Glutamatergic neuron (in vitro differentiated cells): ENCODE results near the gene C1QTNF5. TPM values are rescaled to one million over a fixed set of nuclear protein-coding genes. Genes with fewer than 3 reads are reported as not detected.
A peak's percentile ranks its signal among the peaks of the same experiment; 100 is the strongest.

ENCODE experiments used
- DNase-seq: peaks from one replicate; pipeline ENCODE4 v3.0.0; 2022
- H3K27ac Mint-ChIP-seq: one replicate; pipeline ENCODE4 v1.8.0; 2020; ENCODE audit warnings: mild to moderate bottlenecking, mixed read lengths, inconsistent platforms; ENCODE audit not compliant: unreplicated experiment
- H3K27me3 Mint-ChIP-seq: one replicate; pipeline ENCODE4 v1.8.0; 2020; ENCODE audit warnings: mild to moderate bottlenecking, moderate library complexity, mixed read lengths, inconsistent platforms; ENCODE audit not compliant: unreplicated experiment
- H3K36me3 Mint-ChIP-seq: one replicate; pipeline ENCODE4 v1.8.0; 2020; ENCODE audit warnings: mild to moderate bottlenecking, mixed read lengths, inconsistent platforms; ENCODE audit not compliant: unreplicated experiment
- H3K4me1 Mint-ChIP-seq: one replicate; pipeline ENCODE4 v1.8.0; 2020; ENCODE audit warnings: mild to moderate bottlenecking, low read depth, mixed read lengths, inconsistent platforms; ENCODE audit not compliant: unreplicated experiment
- H3K4me3 Mint-ChIP-seq: one replicate; pipeline ENCODE4 v1.8.0; 2020; ENCODE audit warnings: mild to moderate bottlenecking, mixed read lengths, inconsistent platforms; ENCODE audit not compliant: unreplicated experiment
- H3K9me3 Mint-ChIP-seq: one replicate; pipeline ENCODE4 v1.8.0; 2020; ENCODE audit warnings: mild to moderate bottlenecking, moderate library complexity, mixed read lengths, inconsistent platforms; ENCODE audit not compliant: unreplicated experiment
- CTCF ChIP-seq: fragments of 200-600 bp; sonication (generic); IDR thresholded peaks from one replicate; pipeline ENCODE4 v1.5.0; 2021; ENCODE audit not compliant: partially characterized antibody, unreplicated experiment
- total RNA-seq: library from RNA; stranded (reverse); fragmentation: NEBNext Ultra II Directional; extraction: Animal tissue kit (Norgen Biotek cat#: 25700); gene quantifications from one replicate; pipeline ENCODE4 v1.2.1, GENCODE V29; 2021; ENCODE audit not compliant: unreplicated experiment

The C1QTNF5 gene
- total RNA-seq, 1 donor from 2014 or later = 0.32 TPM

- H3K27ac Mint-ChIP-seq = no peak overlapping the region
- DNase-seq = no peak
- H3K27me3 Mint-ChIP-seq = peaks cover 17% of the 10 kb centered on the region
- TF ChIP-seq CTCF = no peak
- H3K36me3 Mint-ChIP-seq = no peaks in the 10 kb centered on the region
- H3K9me3 Mint-ChIP-seq = peaks cover 5% of the 10 kb centered on the region
- peak overlapping the region; percentile 52 for H3K4me3 Mint-ChIP-seq
- peaks cover 10% of the 10 kb centered on the region for H3K4me1 Mint-ChIP-seq
Observed at GRCh38 chr11:119338965-119339588, 1.6 kb downstream of the C1QTNF5 start.

- peaks cover 10% of the 10 kb centered on the region for H3K4me1 Mint-ChIP-seq
- TF ChIP-seq CTCF = peak; percentile 77
- no peak overlapping the region for H3K27ac Mint-ChIP-seq
- no peaks in the 10 kb centered on the region for H3K36me3 Mint-ChIP-seq
- peak overlapping the region; percentile 57 for H3K4me3 Mint-ChIP-seq
- peaks cover 5% of the 10 kb centered on the region for H3K9me3 Mint-ChIP-seq
- peaks cover 14% of the 10 kb centered on the region for H3K27me3 Mint-ChIP-seq
- DNase-seq = peak; percentile 83
Observed at GRCh38 chr11:119338318-119338890, 2.3 kb downstream of the C1QTNF5 start.

- H3K27me3 Mint-ChIP-seq = peaks cover 10% of the 10 kb centered on the region
- H3K4me1 Mint-ChIP-seq = peaks cover 10% of the 10 kb centered on the region
- no peak overlapping the region for H3K27ac Mint-ChIP-seq
- peaks cover 5% of the 10 kb centered on the region for H3K9me3 Mint-ChIP-seq
- H3K4me3 Mint-ChIP-seq = peak overlapping the region; percentile 57
- H3K36me3 Mint-ChIP-seq = no peaks in the 10 kb centered on the region
- TF ChIP-seq CTCF = no peak
- peak; percentile 33 for DNase-seq
Observed at GRCh38 chr11:119337581-119338317, 2.9 kb downstream of the C1QTNF5 start.

- peaks cover 5% of the 10 kb centered on the region for H3K9me3 Mint-ChIP-seq
- peaks cover 10% of the 10 kb centered on the region for H3K27me3 Mint-ChIP-seq
- H3K27ac Mint-ChIP-seq = no peak overlapping the region
- DNase-seq = no peak
- H3K4me1 Mint-ChIP-seq = peaks cover 10% of the 10 kb centered on the region
- H3K4me3 Mint-ChIP-seq = no peak overlapping the region
- TF ChIP-seq CTCF = no peak
- no peaks in the 10 kb centered on the region for H3K36me3 Mint-ChIP-seq
Observed at GRCh38 chr11:119336744-119337469, 3.8 kb downstream of the C1QTNF5 start.
